Measurements from ENCODE around the gene MLC1.
A peak's percentile ranks its signal among the peaks of the same experiment; 100 is the strongest.

The MLC1 gene

GRCh38 chr22:50030297-50031188, 54.7 kb downstream of the MLC1 start:
- no peak overlapping the region for H3K4me3 ChIP-seq
- TF ChIP-seq, protein P1, sequence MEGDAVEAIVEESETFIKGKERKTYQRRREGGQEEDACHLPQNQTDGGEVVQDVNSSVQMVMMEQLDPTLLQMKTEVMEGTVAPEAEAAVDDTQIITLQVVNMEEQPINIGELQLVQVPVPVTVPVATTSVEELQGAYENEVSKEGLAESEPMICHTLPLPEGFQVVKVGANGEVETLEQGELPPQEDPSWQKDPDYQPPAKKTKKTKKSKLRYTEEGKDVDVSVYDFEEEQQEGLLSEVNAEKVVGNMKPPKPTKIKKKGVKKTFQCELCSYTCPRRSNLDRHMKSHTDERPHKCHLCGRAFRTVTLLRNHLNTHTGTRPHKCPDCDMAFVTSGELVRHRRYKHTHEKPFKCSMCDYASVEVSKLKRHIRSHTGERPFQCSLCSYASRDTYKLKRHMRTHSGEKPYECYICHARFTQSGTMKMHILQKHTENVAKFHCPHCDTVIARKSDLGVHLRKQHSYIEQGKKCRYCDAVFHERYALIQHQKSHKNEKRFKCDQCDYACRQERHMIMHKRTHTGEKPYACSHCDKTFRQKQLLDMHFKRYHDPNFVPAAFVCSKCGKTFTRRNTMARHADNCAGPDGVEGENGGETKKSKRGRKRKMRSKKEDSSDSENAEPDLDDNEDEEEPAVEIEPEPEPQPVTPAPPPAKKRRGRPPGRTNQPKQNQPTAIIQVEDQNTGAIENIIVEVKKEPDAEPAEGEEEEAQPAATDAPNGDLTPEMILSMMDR (IDR thresholded peaks at IDR 0.05), result peak; percentile 82
- no peak overlapping the region for H3K27ac ChIP-seq
- peak; percentile 72 for DNase-seq (ENCODE audit: low spot score)

- H3K4me3 ChIP-seq, result no peak overlapping the region
- TF ChIP-seq, protein P1 (IDR thresholded peaks at IDR 0.05), result no peak
- DNase-seq (ENCODE audit: low spot score), result peak; percentile 67
- H3K27ac ChIP-seq, result no peak overlapping the region
Measured at GRCh38 chr22:50027639-50028537, 57.3 kb downstream of the MLC1 start.

GRCh38 chr22:50025993-50026392, 59.2 kb downstream of the MLC1 start:
- Histone ChIP-seq H3K27ac (no peak overlapping the region), H3K4me3 (no peak overlapping the region)
- no peak for DNase-seq (ENCODE audit: low spot score)
- TF ChIP-seq, protein P1 (IDR thresholded peaks at IDR 0.05), result no peak

GRCh38 chr22:50022171-50022819, 62.9 kb downstream of the MLC1 start:
- no peak overlapping the region for H3K27ac ChIP-seq
- TF ChIP-seq, protein P1 (IDR thresholded peaks at IDR 0.05), result no peak
- DNase-seq (ENCODE audit: low spot score), result no peak
- no peak overlapping the region for H3K4me3 ChIP-seq

GRCh38 chr22:50020606-50021005, 64.6 kb downstream of the MLC1 start:
- Histone ChIP-seq H3K4me3 (no peak overlapping the region), H3K27ac (no peak overlapping the region)
- DNase-seq (ENCODE audit: low spot score), result no peak
- TF ChIP-seq, protein P1 (IDR thresholded peaks at IDR 0.05), result no peak

DNA sequence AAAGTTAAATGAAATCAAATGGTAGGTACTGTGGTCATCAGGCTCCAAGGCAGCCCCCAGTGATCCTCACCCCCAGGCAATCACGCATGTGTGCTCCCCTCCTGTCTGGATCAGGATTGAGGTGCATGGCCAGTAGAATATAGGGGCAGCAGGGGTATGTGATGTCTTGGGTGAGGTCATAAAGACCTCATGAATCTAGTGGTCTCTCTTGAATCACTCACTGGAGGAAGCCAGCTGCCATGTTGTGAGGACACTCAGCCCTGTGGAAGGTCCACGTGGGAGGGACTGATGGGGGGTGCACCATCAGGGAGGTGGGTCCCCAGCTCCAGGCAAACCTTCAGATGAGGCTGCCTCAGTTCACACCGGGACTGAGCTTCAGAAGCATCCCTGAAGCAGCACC, 65.9 kb downstream of the MLC1 start:
- Histone ChIP-seq H3K4me3 (no peak overlapping the region), H3K27ac (no peak overlapping the region)
- DNase-seq (ENCODE audit: low spot score), result no peak
- TF ChIP-seq, protein P1 (IDR thresholded peaks at IDR 0.05), result no peak

Measured in coronary artery (tissue), 2 donors.